ENCODE measurements around the gene UBE2J2. TPM values are rescaled to one million over a fixed set of nuclear protein-coding genes. Genes with fewer than 3 reads are reported as not detected.

UBE2J2 gene
- total RNA-seq, 1 donor from 2014 or later: 36.9 TPM

DNA sequence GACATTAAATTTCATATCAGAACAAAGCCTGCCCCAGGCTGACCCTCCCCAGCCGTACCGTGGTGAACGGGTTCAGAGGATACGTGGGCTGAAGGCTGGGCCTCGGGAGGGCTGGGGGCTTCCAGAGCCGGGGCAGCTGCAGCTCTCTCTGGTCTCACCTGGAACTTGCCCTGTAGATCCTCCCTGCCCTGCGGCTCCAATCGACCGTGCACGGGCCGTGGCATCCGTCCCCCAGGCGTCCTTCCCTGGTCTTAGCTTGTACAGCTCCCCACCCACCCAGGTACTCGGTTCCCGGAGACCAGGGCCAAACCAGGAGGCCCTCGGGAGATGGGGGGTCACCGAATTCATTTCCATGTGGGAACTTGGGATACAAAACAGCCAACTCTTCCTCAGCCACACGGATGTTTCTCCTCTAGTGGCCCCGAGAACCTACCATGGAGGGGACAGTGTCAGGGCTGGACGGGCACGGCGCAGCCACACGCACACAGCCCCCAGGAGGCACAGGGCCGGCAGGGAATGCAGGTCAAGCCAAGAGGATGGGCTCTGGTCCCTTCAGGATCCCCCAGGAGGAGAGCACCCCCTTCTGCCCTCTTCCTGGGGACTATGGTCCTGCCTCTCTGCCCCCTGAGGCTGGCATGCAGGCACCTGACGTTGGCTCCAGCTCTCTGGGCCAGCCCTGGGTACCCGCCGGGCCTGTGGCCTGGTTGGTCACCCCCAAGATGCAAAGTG lies 38.5 kb downstream of the UBE2J2 start:
- no peak for DNase-seq
- Histone ChIP-seq H3K27ac (replicated peaks) (no peak overlapping the region), H3K36me3 (no peaks in the 10 kb centered on the region), H3K27me3 (ENCODE audit: low read depth) (peaks cover 32% of the 10 kb centered on the region), H3K4me1 (peaks cover 51% of the 10 kb centered on the region), H3K4me3 (no peak overlapping the region), H3K9me3 (replicated peaks) (no peaks in the 10 kb centered on the region)
- TF ChIP-seq, protein P1, sequence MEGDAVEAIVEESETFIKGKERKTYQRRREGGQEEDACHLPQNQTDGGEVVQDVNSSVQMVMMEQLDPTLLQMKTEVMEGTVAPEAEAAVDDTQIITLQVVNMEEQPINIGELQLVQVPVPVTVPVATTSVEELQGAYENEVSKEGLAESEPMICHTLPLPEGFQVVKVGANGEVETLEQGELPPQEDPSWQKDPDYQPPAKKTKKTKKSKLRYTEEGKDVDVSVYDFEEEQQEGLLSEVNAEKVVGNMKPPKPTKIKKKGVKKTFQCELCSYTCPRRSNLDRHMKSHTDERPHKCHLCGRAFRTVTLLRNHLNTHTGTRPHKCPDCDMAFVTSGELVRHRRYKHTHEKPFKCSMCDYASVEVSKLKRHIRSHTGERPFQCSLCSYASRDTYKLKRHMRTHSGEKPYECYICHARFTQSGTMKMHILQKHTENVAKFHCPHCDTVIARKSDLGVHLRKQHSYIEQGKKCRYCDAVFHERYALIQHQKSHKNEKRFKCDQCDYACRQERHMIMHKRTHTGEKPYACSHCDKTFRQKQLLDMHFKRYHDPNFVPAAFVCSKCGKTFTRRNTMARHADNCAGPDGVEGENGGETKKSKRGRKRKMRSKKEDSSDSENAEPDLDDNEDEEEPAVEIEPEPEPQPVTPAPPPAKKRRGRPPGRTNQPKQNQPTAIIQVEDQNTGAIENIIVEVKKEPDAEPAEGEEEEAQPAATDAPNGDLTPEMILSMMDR (IDR thresholded peaks at IDR 0.05; ENCODE audit: borderline replicate concordance): no peak
- intact Hi-C loops (cut with micrococcal nuclease): no loop called here

DNA sequence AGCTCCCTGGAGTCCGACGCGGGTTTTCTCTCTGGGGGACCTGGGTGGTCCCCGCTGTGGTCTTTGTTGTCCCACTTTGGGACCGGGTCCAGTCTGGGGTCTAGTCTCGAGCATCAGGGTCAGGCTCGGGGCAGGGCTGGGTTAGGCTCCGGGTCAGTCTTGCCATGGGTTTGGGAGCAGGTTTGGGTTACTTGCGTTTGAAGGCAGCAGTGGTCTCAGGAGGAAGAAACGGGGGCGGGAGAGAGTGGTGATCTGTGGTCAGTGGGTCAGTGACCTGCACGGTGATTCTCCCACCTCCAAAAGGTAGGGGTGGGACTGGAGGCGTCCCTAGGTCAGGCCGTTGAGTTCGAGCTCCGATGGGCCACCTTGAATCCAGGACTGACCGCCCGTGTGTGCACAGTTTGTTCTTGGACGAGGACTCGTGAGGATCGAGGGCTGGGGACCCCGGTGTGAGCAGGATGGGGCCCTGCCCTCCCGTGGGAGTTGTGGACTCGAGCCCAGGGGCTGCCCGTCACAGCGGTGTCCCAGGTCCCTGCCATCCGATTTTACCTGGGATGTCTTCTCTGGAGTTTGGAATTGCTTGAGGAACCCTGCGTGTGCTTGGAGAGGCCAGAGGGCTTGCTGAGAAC lies 39.4 kb downstream of the UBE2J2 start:
- peaks cover 60% of the 10 kb centered on the region for H3K4me1 ChIP-seq
- H3K27me3 ChIP-seq (ENCODE audit: low read depth): peaks cover 23% of the 10 kb centered on the region
- H3K27ac ChIP-seq (replicated peaks): no peak overlapping the region
- no peak overlapping the region for H3K4me3 ChIP-seq
- TF ChIP-seq, protein P1 (IDR thresholded peaks at IDR 0.05; ENCODE audit: borderline replicate concordance): no peak
- peaks cover under 1% of the 10 kb centered on the region for H3K36me3 ChIP-seq
- no peaks in the 10 kb centered on the region for H3K9me3 ChIP-seq (replicated peaks)
- no peak for DNase-seq
- intact Hi-C loops (cut with micrococcal nuclease): no loop called here

DNA sequence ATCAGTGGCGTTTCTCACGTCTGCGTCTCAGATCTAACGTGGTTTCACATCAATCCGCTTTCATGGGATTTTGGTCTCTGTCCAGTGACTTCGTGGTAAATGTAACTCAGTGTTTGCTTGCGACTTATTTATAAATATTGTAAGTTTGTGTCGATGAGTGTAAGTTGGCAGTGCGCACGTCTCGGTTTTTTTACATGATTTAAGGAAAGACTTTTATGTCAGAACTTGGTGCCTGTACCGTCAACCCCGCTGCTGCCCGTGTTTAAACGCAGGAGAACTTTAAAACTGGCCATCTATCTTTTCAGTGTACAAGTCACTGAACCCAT lies 40.1 kb downstream of the UBE2J2 start:
- no peak for DNase-seq
- H3K27ac ChIP-seq (replicated peaks): no peak overlapping the region
- TF ChIP-seq, protein P1 (IDR thresholded peaks at IDR 0.05; ENCODE audit: borderline replicate concordance): no peak
- H3K4me1 ChIP-seq: peaks cover 60% of the 10 kb centered on the region
- H3K9me3 ChIP-seq (replicated peaks): no peaks in the 10 kb centered on the region
- H3K4me3 ChIP-seq: no peak overlapping the region
- peaks cover 15% of the 10 kb centered on the region for H3K27me3 ChIP-seq (ENCODE audit: low read depth)
- peaks cover 8% of the 10 kb centered on the region for H3K36me3 ChIP-seq
- intact Hi-C loops (cut with micrococcal nuclease): no loop called here

DNA sequence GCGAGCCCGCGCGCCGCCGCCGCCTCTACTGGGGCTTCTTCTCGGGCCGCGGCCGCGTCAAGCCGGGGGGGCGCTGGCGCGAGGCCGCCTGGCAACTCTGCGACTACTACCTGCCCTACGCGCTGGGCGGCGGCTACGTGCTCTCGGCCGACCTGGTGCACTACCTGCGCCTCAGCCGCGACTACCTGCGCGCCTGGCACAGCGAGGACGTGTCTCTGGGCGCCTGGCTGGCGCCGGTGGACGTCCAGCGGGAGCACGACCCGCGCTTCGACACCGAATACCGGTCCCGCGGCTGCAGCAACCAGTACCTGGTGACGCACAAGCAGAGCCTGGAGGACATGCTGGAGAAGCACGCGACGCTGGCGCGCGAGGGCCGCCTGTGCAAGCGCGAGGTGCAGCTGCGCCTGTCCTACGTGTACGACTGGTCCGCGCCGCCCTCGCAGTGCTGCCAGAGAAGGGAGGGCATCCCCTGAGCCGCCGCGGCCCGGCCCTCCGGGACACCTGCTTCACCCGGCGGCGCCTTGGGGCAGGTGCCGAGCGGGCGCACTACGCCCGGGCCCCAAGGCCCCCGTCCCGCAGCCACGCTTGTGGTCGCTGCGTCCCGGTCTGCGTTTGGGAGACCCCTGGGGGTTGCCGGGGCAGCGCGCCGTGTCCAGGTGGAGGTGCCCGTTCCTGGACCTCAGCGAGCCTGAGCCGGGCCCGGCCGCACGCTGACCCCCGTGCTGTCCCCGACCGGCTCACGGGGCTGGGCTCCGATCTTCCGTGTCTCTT lies 40.7 kb downstream of the UBE2J2 start:
- TF ChIP-seq, protein P1 (IDR thresholded peaks at IDR 0.05; ENCODE audit: borderline replicate concordance): no peak
- H3K36me3 ChIP-seq: peaks cover 13% of the 10 kb centered on the region
- peaks cover 54% of the 10 kb centered on the region for H3K4me1 ChIP-seq
- no peaks in the 10 kb centered on the region for H3K9me3 ChIP-seq (replicated peaks)
- peaks cover 10% of the 10 kb centered on the region for H3K27me3 ChIP-seq (ENCODE audit: low read depth)
- intact Hi-C loops (cut with micrococcal nuclease): no loop called here
- peak overlapping the region; percentile 43 for H3K27ac ChIP-seq (replicated peaks)
- peak overlapping the region; percentile 65 for H3K4me3 ChIP-seq
- no peak for DNase-seq

DNA sequence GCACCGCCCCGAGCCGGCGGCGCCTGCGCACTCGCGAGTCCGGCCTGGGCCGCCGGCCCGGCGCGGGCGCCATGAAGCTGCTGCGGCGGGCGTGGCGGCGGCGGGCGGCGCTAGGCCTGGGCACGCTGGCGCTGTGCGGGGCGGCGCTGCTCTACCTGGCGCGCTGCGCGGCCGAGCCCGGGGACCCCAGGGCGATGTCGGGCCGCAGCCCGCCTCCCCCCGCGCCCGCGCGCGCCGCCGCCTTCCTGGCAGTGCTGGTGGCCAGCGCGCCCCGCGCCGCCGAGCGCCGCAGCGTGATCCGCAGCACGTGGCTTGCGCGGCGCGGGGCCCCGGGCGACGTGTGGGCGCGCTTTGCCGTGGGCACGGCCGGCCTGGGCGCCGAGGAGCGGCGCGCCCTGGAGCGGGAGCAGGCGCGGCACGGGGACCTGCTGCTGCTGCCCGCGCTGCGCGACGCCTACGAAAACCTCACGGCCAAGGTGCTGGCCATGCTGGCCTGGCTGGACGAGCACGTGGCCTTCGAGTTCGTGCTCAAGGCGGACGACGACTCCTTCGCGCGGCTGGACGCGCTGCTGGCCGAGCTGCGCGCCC lies 41.4 kb downstream of the UBE2J2 start, which contains the start of gene B3GALT6:
Gene B3GALT6 (plus strand): TSS at position 30 of the 588 bp plus-strand sequence. CDS start 42 bp downstream, at position 72.
- H3K36me3 ChIP-seq: peaks cover 20% of the 10 kb centered on the region
- peaks cover 3% of the 10 kb centered on the region for H3K27me3 ChIP-seq (ENCODE audit: low read depth)
- peak within 1 kb of the TSS; percentile 96 for H3K27ac ChIP-seq (replicated peaks)
- TF ChIP-seq, protein P1 (IDR thresholded peaks at IDR 0.05; ENCODE audit: borderline replicate concordance): no peak
- H3K9me3 ChIP-seq (replicated peaks): no peaks in the 10 kb centered on the region
- H3K4me1 ChIP-seq: peaks cover 48% of the 10 kb centered on the region
- DNase-seq: no peak
- peak within 1 kb of the TSS; percentile 96 for H3K4me3 ChIP-seq
- intact Hi-C loops (cut with micrococcal nuclease): no loop called here

Measured in left ventricle myocardium inferior (tissue), 1 donor.